ENCODE results near the gene EHMT2.
A peak's percentile ranks its signal among the peaks of the same experiment; 100 is the strongest.
"Not testable (repeated sequence)": the region's sequence is repeated elsewhere in the genome, so short reads cannot be mapped to it uniquely, and the experiment has no call there.

The EHMT2 gene

GRCh38 chr6:31876357-31876756, 21.1 kb downstream of the EHMT2 start:
- no peak for DNase-seq (ENCODE audit: low read depth, low spot score)
- H3K4me3 ChIP-seq (ENCODE audit: low read length) = no peak overlapping the region

- no peak for DNase-seq (ENCODE audit: low read depth, low spot score)
- no peak overlapping the region for H3K4me3 ChIP-seq (ENCODE audit: low read length)
Measured at GRCh38 chr6:31875877-31876276, 21.6 kb downstream of the EHMT2 start.

- no peak for DNase-seq (ENCODE audit: low read depth, low spot score)
- H3K4me3 ChIP-seq (ENCODE audit: low read length) = no peak overlapping the region
Measured at GRCh38 chr6:31874836-31875572, 22.5 kb downstream of the EHMT2 start.

GRCh38 chr6:31874084-31874670, 23.3 kb downstream of the EHMT2 start:
- H3K4me3 ChIP-seq (ENCODE audit: low read length) = no peak overlapping the region
- DNase-seq (ENCODE audit: low read depth, low spot score) = no peak

- DNase-seq (ENCODE audit: low read depth, low spot score) = no peak
- H3K4me3 ChIP-seq (ENCODE audit: low read length) = no peak overlapping the region
Measured at GRCh38 chr6:31871046-31871659, 26.3 kb downstream of the EHMT2 start.

GRCh38 chr6:31870385-31870921, 27.0 kb downstream of the EHMT2 start:
- no peak for DNase-seq (ENCODE audit: low read depth, low spot score)
- H3K4me3 ChIP-seq (ENCODE audit: low read length) = no peak overlapping the region

- no peak for DNase-seq (ENCODE audit: low read depth, low spot score)
- H3K4me3 ChIP-seq (ENCODE audit: low read length) = no peak overlapping the region
Measured at GRCh38 chr6:31869343-31869742, 28.2 kb downstream of the EHMT2 start.

GRCh38 chr6:31868658-31868971, 28.9 kb downstream of the EHMT2 start:
- DNase-seq (ENCODE audit: low read depth, low spot score); H3K4me3 ChIP-seq (ENCODE audit: low read length): not testable (repeated sequence)

- no peak for DNase-seq (ENCODE audit: low read depth, low spot score)
- no peak overlapping the region for H3K4me3 ChIP-seq (ENCODE audit: low read length)
Measured at GRCh38 chr6:31865205-31866118, 32.0 kb downstream of the EHMT2 start.

GRCh38 chr6:31864818-31865204, 32.7 kb downstream of the EHMT2 start:
- DNase-seq (ENCODE audit: low read depth, low spot score) = no peak
- H3K4me3 ChIP-seq (ENCODE audit: low read length) = no peak overlapping the region

- H3K4me3 ChIP-seq (ENCODE audit: low read length) = peak overlapping the region; percentile 64
- not testable (repeated sequence) for DNase-seq (ENCODE audit: low read depth, low spot score)
Measured at GRCh38 chr6:31864123-31864562, 33.4 kb downstream of the EHMT2 start.

- H3K4me3 ChIP-seq (ENCODE audit: low read length) = peak within 1 kb of the TSS; percentile 69
Measured at GRCh38 chr6:31862344-31863235, 34.9 kb downstream of the EHMT2 start, which contains the start of gene NEU1. Gene NEU1 (minus strand): TSS chr6:31862821. CDS start chr6:31862776, 45 bp downstream.

GRCh38 chr6:31861919-31862343, 35.6 kb downstream of the EHMT2 start:
- DNase-seq (ENCODE audit: low read depth, low spot score) = no peak
- peak overlapping the region; percentile 69 for H3K4me3 ChIP-seq (ENCODE audit: low read length)

More at GRCh38 chr6:31862344-31863235, 34.9 kb downstream of the EHMT2 start, which contains the start of gene NEU1:
- DNase-seq (ENCODE audit: low read depth, low spot score) = peak; percentile 100

- H3K4me3 ChIP-seq (ENCODE audit: low read length) = no peak overlapping the region
- DNase-seq (ENCODE audit: low read depth, low spot score) = no peak
Measured at GRCh38 chr6:31861150-31861549, 36.3 kb downstream of the EHMT2 start.

- DNase-seq (ENCODE audit: low read depth, low spot score) = no peak
- no peak overlapping the region for H3K4me3 ChIP-seq (ENCODE audit: low read length)
Measured at GRCh38 chr6:31860349-31860748, 37.1 kb downstream of the EHMT2 start.

- no peak overlapping the region for H3K4me3 ChIP-seq (ENCODE audit: low read length)
- DNase-seq (ENCODE audit: low read depth, low spot score) = no peak
Measured at GRCh38 chr6:31859923-31860322, 37.6 kb downstream of the EHMT2 start.

GRCh38 chr6:31858707-31859106, 38.8 kb downstream of the EHMT2 start:
- DNase-seq (ENCODE audit: low read depth, low spot score) = no peak
- H3K4me3 ChIP-seq (ENCODE audit: low read length) = no peak overlapping the region

GRCh38 chr6:31857774-31858173, 39.7 kb downstream of the EHMT2 start:
- not testable (repeated sequence) for DNase-seq (ENCODE audit: low read depth, low spot score); H3K4me3 ChIP-seq (ENCODE audit: low read length)

Measured in Jurkat, Clone E6-1 (cell line).